ENCODE results near the gene ANKRD49.
A peak's percentile ranks its signal among the peaks of the same experiment; 100 is the strongest.

The ANKRD49 gene

DNA sequence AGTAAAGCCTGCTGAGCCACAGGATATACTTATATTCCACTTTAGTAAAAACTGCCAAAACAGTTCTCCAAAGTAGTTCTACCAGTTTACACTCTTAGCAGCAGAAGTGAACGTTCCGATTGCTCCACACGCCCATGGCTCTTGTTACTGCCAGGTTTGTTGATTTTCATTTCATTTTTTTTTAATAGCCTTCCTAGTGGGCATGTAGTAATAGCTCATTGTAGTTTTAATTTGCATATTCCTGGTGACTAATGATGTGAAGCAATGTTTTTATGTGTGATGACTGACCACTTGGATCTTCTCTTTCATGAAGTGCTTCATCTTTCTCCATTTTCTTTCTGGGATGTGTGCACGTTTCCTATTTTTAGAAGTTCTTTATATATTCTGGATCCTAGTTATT, 13.7 kb downstream of the ANKRD49 start:
- DNase-seq (ENCODE audit: low spot score) = no peak

DNA sequence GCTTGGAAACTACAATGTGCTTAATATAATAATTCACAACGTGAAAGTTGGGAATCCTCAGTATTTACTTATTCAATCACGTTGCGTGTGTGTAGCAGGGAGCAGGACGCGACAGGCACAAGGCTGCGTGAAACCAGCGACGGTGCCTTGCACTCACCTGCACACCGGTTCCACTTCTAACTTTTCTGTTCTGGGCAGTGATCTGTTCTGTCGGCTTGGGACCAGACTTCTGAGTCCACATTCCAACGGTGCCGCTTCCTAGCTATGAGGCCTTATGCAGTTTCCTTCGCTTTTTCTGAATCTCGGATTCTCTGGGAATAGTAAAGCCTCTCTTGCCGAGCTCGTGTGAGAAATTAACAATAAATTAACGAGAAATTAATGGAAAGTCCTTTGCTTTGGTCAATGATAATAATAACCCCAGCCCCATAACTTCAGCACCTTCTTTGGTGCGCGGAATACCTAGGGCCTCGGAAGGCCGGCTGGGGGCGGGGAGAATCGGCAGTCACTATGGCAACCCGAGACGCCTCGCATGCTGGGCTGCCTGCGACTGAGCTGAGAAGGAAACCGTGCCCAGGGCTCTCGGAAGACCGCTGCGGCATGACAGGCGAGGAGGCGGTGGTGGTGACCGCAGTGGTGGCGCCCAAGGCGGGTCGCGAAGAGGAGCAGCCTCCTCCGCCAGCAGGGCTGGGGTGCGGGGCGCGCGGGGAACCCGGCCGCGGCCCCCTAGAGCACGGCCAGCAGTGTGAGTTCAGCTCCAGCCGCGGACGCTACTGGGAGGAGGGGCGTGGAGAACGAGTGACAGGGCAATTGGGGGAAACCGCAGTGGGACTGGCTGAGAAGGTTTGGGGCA, 18.4 kb downstream of the ANKRD49 start, which contains the start of gene C11orf97:
Gene C11orf97, plus strand, starts transcription at position 530 of the 850 bp plus-strand sequence. Its CDS starts 68 bp downstream, at position 598.
- DNase-seq (ENCODE audit: low spot score) = peak; percentile 90

DNA sequence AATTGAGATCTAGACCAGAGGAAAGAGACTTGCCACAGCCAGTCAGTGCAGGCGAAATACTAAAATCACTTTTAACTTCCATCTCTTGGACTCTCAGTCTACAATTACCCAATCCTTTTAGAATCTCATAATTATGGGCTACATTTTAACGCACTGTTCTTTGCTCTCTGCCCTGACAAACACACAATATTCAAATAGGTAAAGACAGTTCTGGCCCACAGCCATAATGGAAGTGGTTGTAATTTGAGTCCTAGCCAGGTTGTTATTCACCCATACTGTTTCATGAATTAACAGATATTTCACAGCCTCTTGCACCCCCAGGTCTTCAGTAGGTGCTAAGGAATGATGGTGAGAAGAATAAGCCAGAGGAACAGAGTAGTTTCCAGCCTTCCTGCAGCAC, 19.3 kb downstream of the ANKRD49 start:
- no peak for DNase-seq (ENCODE audit: low spot score)

DNA sequence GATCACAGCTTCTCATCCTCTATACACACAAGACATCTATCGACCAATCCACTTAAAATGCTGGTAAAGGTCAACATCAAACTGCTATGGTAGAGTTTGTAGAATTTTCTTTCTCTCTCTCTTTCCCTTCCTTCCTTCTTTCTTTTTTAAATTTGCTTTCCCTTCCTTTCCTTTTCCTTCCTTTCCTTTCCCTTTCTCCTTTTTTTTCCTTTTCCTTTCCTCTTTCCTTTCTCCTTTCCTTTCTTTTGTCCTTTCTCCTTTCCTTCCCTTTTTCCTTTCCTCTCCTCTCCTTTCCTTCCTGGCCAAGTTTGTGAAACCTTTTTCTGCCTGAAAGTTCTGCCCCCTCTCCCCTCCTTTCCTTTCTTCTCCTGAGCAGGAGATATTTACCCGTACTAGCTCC, 21.6 kb downstream of the ANKRD49 start:
- DNase-seq (ENCODE audit: low spot score) = no peak

DNA sequence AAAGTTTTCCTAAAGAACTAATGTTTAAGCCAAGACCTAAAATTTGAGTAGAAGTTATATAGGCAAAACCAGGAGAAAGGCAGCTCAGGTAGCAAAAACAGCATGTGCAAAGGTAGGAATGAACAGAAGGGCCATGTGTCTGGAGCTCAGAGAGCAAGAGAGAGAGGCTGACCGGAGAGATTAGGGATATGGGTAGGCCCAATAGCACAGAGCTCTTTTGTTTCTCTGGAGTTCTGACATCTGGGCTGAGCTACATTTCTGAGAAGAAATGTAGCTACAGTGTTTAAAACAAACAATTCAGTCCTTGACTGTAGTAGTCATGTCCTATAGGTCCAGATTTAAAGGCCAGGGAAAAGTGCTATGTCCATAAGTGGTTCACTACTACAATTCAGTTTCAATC, 22.9 kb downstream of the ANKRD49 start:
- DNase-seq (ENCODE audit: low spot score) = no peak

DNA sequence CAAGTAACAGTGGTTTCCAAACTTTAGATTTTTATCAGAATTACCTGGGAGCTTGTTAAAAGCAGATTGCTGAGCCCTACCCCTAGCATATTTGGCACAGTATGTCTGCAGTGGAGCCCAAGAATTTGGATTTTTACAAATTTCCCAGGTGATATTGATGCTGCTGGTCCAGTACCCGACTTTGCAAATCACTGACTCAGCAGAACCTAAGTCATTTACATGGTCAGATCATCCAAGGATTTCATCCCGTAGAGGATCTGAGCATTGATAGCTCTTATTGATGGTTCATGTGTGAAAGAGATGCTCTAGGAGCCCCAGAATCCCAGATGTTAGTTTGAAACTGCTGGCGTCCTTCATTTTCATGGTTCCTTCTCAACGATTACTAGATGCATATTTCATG, 24.5 kb downstream of the ANKRD49 start:
- no peak for DNase-seq (ENCODE audit: low spot score)

DNA sequence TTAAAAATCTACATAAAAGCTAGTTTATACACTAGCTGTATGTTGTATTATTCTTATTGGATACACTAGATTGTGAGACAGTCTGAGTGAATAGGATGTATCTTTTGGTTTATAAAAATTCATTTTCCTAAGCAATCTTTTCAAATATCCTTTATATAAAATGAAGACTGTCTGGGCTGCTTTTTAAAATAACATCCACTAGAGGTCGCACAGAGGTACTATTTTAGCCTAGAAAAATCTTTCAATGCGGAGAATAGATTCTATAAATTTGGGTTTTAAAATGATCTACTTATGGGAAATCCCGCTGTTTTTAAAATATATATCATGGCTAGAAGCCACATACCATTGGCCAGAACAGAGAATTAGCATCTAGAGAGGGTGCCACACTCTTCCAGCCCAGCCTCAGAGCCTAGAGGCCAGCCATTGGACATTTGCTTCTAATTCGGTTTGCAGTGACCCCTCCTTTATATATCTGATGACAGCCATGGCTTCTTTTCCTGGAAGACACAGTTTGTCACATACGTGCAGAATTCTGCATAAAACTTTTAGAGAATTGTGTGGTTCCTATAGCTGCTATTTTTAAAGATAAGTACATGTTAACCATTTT, 25.8 kb downstream of the ANKRD49 start:
- DNase-seq (ENCODE audit: low spot score) = no peak

DNA sequence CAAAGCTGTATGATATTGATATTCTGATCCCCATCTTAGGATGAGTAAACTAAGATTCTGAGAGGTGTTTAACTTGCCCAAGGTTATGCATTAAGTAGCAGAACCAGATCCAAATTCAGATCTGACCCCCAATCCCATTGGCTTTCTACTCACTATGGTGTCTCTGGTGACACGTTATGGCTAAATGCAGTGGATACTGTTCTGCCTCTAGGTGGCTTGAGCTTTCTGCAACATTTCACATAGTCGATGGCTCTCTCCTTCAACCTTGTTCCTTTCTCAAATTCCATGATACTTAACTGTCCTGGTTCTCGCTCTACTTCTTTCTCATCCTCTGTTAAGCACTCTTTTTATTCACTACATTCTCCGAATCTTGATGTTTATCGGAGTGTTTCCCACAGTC, 27.9 kb downstream of the ANKRD49 start:
- no peak for DNase-seq (ENCODE audit: low spot score)

DNA sequence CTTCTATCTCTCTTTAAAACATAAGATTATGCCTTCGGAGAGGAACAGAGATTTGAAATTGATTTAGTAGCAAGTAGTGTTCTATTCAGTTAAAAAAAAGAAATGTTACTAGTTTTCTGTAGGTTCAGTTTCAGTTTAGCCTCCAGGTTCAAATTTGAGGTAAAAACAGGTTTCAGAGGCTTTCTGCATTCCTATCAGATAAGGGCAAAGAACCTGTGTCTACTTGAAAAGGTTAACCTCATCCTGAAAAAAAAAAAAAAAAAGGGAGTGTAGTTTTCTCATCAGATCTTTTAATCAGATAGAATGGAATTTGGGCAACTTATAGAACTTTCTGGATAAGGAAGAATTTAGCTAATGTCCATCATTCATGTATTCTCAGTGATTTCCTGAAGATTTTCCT, 30.6 kb downstream of the ANKRD49 start:
- no peak for DNase-seq (ENCODE audit: low spot score)

DNA sequence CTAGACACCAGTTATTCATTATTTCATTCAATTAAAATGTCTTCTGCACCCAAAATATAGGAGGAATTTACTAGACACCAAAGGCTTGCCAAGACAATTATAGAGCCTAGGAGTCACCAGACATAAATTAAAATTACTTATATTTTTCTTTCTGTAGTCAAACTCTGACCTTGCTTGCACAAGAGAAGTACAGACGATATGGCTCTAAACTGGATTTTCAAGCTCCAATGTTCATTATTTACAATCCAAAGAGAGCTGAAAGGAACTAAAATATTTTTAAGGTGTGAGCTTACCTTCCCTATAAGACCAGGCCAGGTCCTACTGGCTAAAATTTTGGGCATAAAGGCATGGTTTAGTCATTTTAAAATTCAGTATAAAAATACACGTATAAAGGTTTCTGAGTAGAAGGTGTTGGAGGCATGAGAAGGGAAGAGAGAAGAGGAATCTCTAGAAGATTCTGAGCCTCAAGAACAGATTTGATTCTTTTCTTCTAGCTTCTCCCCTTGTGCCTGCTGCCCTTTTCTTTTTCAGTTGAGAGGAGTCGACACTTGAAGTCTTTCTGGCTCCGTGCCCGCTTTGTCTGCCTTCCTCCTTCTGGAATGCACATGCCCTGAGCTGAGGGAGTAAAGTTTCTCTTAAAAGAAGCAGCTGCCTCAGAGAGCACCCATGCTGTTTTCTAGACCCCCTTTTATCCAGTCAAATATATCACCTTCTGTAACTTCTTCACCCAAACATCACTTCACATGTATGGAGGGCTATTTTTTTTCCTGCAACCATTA, 32.0 kb downstream of the ANKRD49 start:
- no peak for DNase-seq (ENCODE audit: low spot score)

DNA sequence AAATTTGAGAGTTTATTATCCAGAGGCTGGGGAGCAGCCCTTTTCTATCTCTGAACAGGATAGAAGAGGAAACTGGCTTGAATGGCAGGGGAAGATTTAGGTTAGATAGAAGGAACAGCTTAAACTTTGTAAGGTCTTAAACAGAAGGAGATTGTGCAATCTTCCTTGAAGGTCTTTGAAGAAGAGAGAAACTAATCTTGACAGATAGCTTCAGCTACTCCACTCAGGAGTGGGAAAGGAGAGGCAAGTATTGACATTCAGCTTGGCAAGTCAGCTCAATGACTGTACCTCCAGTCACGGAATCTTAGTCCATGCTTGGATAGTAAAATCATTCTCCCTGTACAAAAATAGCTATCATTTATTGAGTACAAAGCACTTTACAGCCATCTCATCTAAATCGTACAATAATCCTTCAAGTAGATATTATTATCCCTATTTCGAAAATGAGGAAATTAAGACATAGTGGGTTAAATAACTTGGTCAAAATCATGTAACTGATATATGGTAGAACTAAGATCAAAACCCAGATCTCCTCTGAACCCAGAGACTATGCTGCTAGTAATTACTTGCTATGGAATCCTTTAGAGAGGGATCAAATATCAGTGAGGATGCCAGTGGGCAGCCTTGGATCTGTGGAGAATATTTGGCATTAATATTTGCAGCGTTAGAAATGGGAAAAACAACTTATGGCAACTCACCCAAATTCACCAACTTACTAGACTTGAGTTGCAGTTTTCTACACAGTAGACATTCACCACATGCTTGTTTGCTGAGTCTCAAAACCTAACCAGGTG, 33.1 kb downstream of the ANKRD49 start:
- no peak for DNase-seq (ENCODE audit: low spot score)

DNA sequence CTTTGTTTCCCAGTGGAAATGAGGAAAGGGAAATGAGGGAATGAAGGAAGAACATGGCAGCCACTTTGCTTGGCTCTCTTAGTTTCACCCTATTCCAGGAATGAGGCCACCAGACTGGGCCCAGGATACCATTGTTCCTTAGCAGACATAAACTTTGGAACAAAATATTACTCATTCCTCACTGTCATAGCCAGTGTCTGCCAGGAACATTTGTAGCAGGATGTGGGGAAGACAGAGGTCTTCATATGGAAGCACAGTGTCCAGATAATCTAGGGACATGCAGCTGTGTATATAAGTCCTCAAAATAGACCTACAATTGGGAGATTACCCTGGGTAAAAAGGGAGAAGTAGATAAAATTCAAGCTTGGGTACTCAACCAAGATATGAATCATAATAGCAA, 34.8 kb downstream of the ANKRD49 start:
- no peak for DNase-seq (ENCODE audit: low spot score)

DNA sequence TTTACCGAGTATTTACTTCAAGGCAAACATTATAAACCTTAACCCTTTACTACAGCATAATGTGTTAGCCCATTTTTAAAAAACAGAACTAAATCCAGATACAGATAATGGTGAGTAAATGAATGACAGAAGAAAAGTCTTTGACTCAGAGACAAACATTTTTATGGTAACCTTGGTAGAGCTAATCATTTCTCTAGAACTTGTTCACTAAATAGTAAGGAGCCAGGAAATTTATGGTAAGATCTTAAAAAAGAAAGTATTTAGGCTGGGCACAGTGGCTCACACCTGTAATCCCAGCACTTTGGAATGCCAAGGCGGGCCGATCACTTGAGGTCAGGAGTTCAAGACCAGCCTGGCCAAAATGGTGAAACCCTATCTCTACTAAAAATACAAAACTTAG, 38.4 kb downstream of the ANKRD49 start:
- DNase-seq (ENCODE audit: low spot score) = no peak

DNA sequence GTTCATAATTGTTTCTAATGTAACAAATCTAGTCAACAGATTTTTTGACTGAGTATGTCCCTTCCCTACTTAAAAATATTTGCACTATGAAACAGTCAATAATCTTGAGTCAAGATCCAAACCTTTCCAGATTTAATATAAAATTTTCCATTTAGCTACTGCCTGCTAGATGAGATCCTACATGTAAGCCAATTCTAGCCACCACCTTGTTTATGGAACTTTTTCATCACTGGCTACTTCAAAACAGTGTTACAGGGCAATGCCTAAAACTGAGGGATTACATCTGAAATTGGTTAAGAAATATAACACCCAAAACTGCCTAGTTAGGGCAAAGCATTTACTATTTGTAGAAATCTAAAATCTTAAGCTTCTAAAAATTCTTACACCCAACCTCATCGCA, 39.4 kb downstream of the ANKRD49 start:
- DNase-seq (ENCODE audit: low spot score) = no peak

DNA sequence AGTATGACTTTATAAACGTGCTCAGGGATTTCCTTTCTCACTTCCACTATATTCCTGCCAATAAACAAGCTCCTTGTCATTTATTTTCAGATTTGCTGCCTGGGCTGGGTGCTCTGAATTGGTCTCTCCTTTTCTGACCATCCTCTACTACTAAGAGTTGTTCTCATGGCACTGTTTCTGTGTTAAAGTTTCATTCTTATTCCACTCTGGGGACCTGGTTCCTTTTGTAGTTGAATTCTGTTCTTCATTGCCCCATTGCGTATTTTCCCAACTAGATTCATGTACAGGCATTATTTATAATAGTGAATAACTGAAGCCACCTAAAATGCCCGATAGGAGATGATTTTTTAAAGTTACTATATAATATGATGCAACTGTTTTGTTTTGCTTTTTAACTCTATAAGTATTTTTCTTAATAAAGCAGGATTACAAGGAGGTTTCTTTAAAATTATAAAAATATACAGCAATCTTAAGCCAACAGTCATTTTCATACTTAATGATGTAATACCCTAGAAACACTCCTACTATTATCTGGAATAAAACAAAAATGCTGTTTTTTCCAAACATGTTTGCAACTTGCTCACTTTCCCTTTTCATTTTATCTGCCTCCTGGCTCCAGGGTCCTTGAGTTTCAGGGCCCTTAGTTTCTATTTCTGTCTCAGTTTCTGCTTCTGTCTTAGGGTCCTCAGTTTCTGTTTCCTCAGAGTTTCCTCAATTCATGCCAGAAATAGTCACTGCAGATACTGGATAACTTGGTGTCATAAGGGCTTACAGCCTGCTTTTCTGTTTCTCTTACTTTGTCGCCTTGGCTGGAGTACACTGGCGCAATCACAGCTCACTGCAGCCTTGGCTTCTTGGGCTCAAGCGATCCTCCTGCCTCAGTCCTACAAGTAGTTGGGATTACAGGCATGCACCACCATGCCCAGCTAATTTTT, 40.2 kb downstream of the ANKRD49 start:
- DNase-seq (ENCODE audit: low spot score) = no peak

DNA sequence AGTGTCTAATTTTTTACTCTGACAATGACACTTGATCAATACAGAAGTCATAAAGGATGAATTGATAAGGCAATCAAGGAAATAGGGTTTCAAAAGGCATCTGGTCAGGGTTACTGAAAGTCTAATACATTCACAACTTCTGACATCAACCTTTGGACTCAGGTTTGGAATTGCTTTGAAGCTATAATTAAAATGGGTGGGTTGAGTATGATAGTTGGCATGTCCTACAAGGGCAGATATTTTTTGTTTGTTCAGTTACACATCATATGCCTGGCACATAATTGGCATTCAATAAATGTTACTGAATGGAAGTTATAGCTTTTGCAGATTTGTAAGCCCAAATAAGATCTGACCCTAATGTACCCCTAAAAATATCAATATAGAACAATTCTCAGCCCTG, 42.6 kb downstream of the ANKRD49 start:
- no peak for DNase-seq (ENCODE audit: low spot score)

DNA sequence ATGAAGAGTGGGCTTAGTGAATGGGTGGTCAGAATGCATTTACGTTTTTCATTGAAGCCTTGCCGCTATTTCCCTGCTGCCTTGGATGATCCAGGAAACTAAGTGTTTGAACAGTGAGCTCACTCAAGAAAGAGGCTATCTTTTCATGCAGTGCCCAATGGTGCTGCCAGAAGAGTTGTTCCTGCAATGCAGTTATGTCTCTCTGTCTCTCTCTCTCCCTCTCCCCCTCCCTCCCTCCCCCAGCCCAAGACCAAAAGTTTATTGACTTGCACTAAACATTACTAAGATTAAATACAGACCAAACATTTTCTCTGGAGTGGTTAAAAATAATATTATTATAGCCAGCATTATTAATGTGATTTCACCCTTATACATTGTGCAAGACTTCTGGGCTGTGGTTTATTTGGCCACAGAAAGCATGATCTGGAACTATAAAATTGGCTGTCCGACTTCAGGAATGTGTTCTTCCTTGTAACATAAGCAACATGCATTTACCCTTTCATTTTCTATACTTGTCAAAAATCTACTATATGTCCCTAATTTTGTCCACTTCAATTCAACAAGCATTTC, 43.3 kb downstream of the ANKRD49 start:
- DNase-seq (ENCODE audit: low spot score) = no peak

DNA sequence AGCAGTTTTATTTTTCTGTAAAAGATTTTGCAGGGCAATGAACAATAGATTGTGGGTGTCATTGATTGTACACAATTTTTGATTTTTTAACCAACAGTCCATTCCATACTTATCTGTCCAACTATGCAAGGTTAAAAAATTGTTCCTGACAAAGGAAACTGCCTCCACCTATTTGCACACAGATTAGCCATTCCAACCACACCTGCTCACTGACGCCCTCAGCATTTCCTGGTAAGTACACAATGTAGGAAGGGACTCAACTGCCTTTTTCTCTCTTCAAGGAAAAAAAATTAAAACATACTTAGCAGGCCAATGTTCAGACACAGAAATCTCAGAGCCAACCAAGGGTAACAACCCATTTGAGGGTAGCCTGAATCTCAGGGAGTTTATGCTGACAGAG, 45.6 kb downstream of the ANKRD49 start:
- DNase-seq (ENCODE audit: low spot score) = no peak

DNA sequence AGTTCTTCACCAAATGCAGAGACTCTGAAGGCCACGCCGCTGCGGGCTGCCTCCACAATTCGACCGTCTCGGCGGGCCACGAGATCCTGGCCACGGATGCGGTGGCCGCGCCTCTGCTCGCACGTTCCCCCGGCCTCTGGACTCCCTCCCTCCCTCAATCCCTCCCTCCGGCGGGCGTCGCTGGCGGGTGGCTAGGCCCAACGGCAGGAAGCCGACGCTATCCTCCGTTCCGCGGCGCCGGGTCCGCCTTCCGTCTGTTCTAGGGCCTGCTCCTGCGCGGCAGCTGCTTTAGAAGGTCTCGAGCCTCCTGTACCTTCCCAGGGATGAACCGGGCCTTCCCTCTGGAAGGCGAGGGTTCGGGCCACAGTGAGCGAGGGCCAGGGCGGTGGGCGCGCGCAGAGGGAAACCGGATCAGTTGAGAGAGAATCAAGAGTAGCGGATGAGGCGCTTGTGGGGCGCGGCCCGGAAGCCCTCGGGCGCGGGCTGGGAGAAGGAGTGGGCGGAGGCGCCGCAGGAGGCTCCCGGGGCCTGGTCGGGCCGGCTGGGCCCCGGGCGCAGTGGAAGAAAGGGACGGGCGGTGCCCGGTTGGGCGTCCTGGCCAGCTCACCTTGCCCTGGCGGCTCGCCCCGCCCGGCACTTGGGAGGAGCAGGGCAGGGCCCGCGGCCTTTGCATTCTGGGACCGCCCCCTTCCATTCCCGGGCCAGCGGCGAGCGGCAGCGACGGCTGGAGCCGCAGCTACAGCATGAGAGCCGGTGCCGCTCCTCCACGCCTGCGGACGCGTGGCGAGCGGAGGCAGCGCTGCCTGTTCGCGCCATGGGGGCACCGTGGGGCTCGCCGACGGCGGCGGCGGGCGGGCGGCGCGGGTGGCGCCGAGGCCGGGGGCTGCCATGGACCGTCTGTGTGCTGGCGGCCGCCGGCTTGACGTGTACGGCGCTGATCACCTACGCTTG, 50.2 kb downstream of the ANKRD49 start, which contains the start of gene FUT4:
Gene FUT4, plus strand, starts transcription at position 227 of the 951 bp plus-strand sequence. Its CDS starts 213 bp downstream, at position 440.
- peak; percentile 88 for DNase-seq (ENCODE audit: low spot score)
